B cell (primary cell): Measurements from ENCODE around the gene VPS41. TPM values are rescaled to one million over a fixed set of nuclear protein-coding genes. Genes with fewer than 3 reads are reported as not detected.

ENCODE experiments used
- ATAC-seq: fragments of 200-7000 bp; cut with Tn5 transposase; one replicate; pipeline ENCODE4 v1.10.0; 2021; ENCODE audit warnings: low read depth, mild to moderate bottlenecking, moderate number of reproducible peaks, moderate library complexity
- CTCF ChIA-PET: fragments of 350-600 bp; sonication (Branson Sonifier 250); formaldehyde crosslinking; loops from one replicate; lab custom pipeline; 2021; ENCODE audit warnings: antibody characterized with exemption, inconsistent platforms; lab: Charles Lee
- POLR2A ChIA-PET: fragments of 350-600 bp; sonication (Branson Sonifier 250); formaldehyde crosslinking; loops from one replicate; lab custom pipeline; 2021; ENCODE audit warnings: antibody characterized with exemption; lab: Charles Lee
- DNase-seq: peaks from one replicate; pipeline ENCODE4 v3.0.0; 2013
- H2AFZ ChIP-seq: 2 replicates; pipeline ENCODE4 v1.6.1; 2012; ENCODE audit warnings: mild to moderate bottlenecking, low read depth, low read length; ENCODE audit not compliant: insufficient read depth, poor library complexity, severe bottlenecking
- H3K27ac ChIP-seq, 2 donors: 1 replicate in 1 of 2; 2 replicates in 1 of 2; pipeline ENCODE4 v1.5.1; 2012 to 2013; ENCODE audit warnings: low read length in 2 of 2, mild to moderate bottlenecking in 2 of 2, moderate library complexity in 1 of 2
- H3K27me3 ChIP-seq, 4 experiments: fragments of 200-600 bp in 1 of 4; sonication (generic) in 1 of 4; replicated peaks in 1 of 4; 1 replicate in 2 of 4; 2 replicates in 2 of 4; pipeline versions ENCODE4 v1.6.1 to v1.7.0; 2013 to 2016; ENCODE audit warnings: low read length in 3 of 4, mild to moderate bottlenecking in 2 of 4, mixed read lengths in 1 of 4, moderate library complexity in 1 of 4; ENCODE audit not compliant: insufficient read depth in 4 of 4, control insufficient read depth in 3 of 4; ENCODE audit errors: control extremely low read depth in 1 of 4
- H3K36me3 ChIP-seq, 2 experiments: replicated peaks in 1 of 2; 1 replicate in 1 of 2; 2 replicates in 1 of 2; pipeline versions ENCODE4 v1.6.1 to v1.7.1; 2013; ENCODE audit warnings: low read length in 1 of 2; ENCODE audit not compliant: insufficient read depth in 2 of 2, control insufficient read depth in 1 of 2; ENCODE audit errors: control extremely low read depth in 1 of 2, extremely low read depth in 1 of 2
- H3K4me1 ChIP-seq, 2 donors: fragments of 200-600 bp in 1 of 2; sonication (generic) in 1 of 2; 1 replicate in 1 of 2; 2 replicates in 1 of 2; pipeline versions ENCODE4 v1.5.1 to v1.6.1; 2013 to 2017; ENCODE audit warnings: low read length in 2 of 2; ENCODE audit not compliant: control insufficient read depth in 2 of 2, insufficient read depth in 2 of 2
- H3K4me2 ChIP-seq: replicated peaks from 2 replicates; pipeline ENCODE3; 2012; ENCODE audit warnings: mild to moderate bottlenecking, low read depth, low read length; ENCODE audit not compliant: poor library complexity, severe bottlenecking
- H3K4me3 ChIP-seq, 5 experiments: fragments of 200-600 bp in 1 of 5; sonication (generic) in 1 of 5; 1 replicate in 3 of 5; 2 replicates in 2 of 5; pipeline versions ENCODE4 v1.5.1 to v1.7.0; 2011 to 2016; ENCODE audit warnings: low read length in 4 of 5, mild to moderate bottlenecking in 4 of 5, low read depth in 2 of 5, control low read depth in 1 of 5, moderate library complexity in 1 of 5; ENCODE audit not compliant: insufficient read depth in 1 of 5; ENCODE audit errors: control extremely low read depth in 1 of 5, extremely low read depth in 1 of 5
- H3K79me2 ChIP-seq: fragments of 200-600 bp; sonication (generic); one replicate; pipeline ENCODE4 v1.6.0; 2016; ENCODE audit warnings: low read length; ENCODE audit not compliant: control insufficient read depth, insufficient read depth
- H3K9ac ChIP-seq: fragments of 200-600 bp; sonication (generic); 2 replicates; pipeline ENCODE4 v1.6.1; 2017; ENCODE audit warnings: mild to moderate bottlenecking, low read length, moderate library complexity
- H3K9me3 ChIP-seq, 3 donors: one replicate each; pipeline versions ENCODE4 v1.6.1 to v1.7.1; 2013; ENCODE audit warnings: low read length in 2 of 3; ENCODE audit not compliant: control insufficient read depth in 2 of 3, insufficient read depth in 1 of 3; ENCODE audit errors: control extremely low read depth in 1 of 3
- H4K20me1 ChIP-seq: 2 replicates; pipeline ENCODE4 v1.6.0; 2012; ENCODE audit warnings: mild to moderate bottlenecking, low read length; ENCODE audit not compliant: insufficient read depth, control insufficient read depth, poor library complexity, severe bottlenecking
- H3K27ac Mint-ChIP-seq: one replicate; pipeline ENCODE4 v1.8.0; 2021; ENCODE audit warnings: mixed read lengths
- H3K27me3 Mint-ChIP-seq: one replicate; pipeline ENCODE4 v1.8.0; 2021; ENCODE audit warnings: mixed read lengths
- H3K4me1 Mint-ChIP-seq: one replicate; pipeline ENCODE4 v1.8.0; 2021; ENCODE audit warnings: mixed read lengths
- H3K4me3 Mint-ChIP-seq: one replicate; pipeline ENCODE4 v1.8.0; 2021; ENCODE audit warnings: mixed read lengths
- H3K9me3 Mint-ChIP-seq: one replicate; pipeline ENCODE4 v1.8.0; 2022; ENCODE audit warnings: mixed read lengths; ENCODE audit not compliant: insufficient read depth
- EZH2 ChIP-seq: IDR thresholded peaks from 2 replicates; pipeline ENCODE4 v1.6.1; 2012; ENCODE audit warnings: borderline replicate concordance, low read depth, mild to moderate bottlenecking, moderate library complexity, low read length; ENCODE audit not compliant: insufficient read depth, poor library complexity, severe bottlenecking
- WGBS: methylation state at CpG from one replicate; pipeline ENCODE4 v1.1.5; 2013; ENCODE audit warnings: missing lambda C conversion rate; ENCODE audit not compliant: insufficient coverage; 5-methylcytosine and 5-hydroxymethylcytosine counted together
- intact Hi-C: fragments of 100-400 bp; cut with micrococcal nuclease; formaldehyde crosslinking; loops from one replicate; pipeline ENCODE4 v1.10.0; 2022
- polyA plus RNA-seq: library from polyadenylated mRNA; depleted of rRNA; stranded (reverse); fragments of >200 nt; gene quantifications from 2 replicates; pipeline ENCODE4 v1.2.3, GENCODE V29; 2012
- total RNA-seq, 2 donors: library from RNA; stranded (reverse); fragments of 120-200 nt in 1 of 2; gene quantifications; 1 replicate in 1 of 2; 2 replicates in 1 of 2; pipeline versions ENCODE4 v1.2.3 to v1.2.4, GENCODE V29; 2013 to 2022
- TF ChIP-seq, protein P1 (sequence below): fragments of 200-600 bp; IDR thresholded peaks from one replicate; pipeline ENCODE4 v1.8.0; 2022; ENCODE audit warnings: antibody characterized with exemption, mild to moderate bottlenecking

VPS41 gene
- total and polyA plus RNA-seq, 2 donors (not counting 1 experiment from before 2014, with no cell fraction given): 9.3 to 114 TPM

DNA sequence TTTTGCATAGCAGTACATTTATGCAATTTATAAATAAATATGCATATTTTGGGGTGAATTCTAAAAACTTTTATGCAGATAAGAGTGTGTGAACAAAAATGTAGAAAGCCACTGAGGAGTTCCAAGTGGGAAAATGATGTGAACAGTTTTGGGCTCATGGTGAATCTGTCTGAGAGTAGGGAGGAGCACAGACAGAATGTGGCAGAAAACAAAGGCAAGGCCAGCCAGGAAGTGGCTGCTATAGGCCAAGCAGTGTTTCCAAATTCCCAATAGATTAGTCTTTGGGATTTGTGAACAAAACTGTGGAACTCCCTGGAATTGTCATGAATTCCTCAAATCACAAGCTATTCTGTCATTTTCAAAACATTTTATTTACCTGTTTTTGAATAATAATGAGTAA lies 204.2 kb downstream of the VPS41 start:
- DNase-seq (no peak), ATAC-seq (no peak)
- no peak overlapping the region for H3K27ac Mint-ChIP-seq
- Histone ChIP-seq H3K4me2 (no peak overlapping the region), H2AFZ (no peak overlapping the region), H3K4me1 (no peaks in the 10 kb centered on the region), H3K4me3 (no peak overlapping the region), H4K20me1 (no peaks in the 10 kb centered on the region), H3K27ac (no peak overlapping the region), H3K9ac (no peak overlapping the region), H3K9me3 (peaks cover 0 to 3% (median 0%) of the 10 kb centered on the region in 3 donors), H3K79me2 (no peaks in the 10 kb centered on the region), H3K36me3 (no peaks in the 10 kb centered on the region), H3K27me3 (peaks cover 0 to 9% (median 0%) of the 10 kb centered on the region in 4 experiments)
- CTCF ChIA-PET: no interaction called here
- H3K9me3 Mint-ChIP-seq: no peaks in the 10 kb centered on the region
- POLR2A ChIA-PET: no interaction called here
- H3K4me3 Mint-ChIP-seq: no peak overlapping the region
- peaks cover 15% of the 10 kb centered on the region for H3K27me3 Mint-ChIP-seq
- no peak for TF ChIP-seq EZH2
- TF ChIP-seq, protein P1, sequence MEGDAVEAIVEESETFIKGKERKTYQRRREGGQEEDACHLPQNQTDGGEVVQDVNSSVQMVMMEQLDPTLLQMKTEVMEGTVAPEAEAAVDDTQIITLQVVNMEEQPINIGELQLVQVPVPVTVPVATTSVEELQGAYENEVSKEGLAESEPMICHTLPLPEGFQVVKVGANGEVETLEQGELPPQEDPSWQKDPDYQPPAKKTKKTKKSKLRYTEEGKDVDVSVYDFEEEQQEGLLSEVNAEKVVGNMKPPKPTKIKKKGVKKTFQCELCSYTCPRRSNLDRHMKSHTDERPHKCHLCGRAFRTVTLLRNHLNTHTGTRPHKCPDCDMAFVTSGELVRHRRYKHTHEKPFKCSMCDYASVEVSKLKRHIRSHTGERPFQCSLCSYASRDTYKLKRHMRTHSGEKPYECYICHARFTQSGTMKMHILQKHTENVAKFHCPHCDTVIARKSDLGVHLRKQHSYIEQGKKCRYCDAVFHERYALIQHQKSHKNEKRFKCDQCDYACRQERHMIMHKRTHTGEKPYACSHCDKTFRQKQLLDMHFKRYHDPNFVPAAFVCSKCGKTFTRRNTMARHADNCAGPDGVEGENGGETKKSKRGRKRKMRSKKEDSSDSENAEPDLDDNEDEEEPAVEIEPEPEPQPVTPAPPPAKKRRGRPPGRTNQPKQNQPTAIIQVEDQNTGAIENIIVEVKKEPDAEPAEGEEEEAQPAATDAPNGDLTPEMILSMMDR: no peak
- intact Hi-C loops: no loop called here
- no peaks in the 10 kb centered on the region for H3K4me1 Mint-ChIP-seq

DNA sequence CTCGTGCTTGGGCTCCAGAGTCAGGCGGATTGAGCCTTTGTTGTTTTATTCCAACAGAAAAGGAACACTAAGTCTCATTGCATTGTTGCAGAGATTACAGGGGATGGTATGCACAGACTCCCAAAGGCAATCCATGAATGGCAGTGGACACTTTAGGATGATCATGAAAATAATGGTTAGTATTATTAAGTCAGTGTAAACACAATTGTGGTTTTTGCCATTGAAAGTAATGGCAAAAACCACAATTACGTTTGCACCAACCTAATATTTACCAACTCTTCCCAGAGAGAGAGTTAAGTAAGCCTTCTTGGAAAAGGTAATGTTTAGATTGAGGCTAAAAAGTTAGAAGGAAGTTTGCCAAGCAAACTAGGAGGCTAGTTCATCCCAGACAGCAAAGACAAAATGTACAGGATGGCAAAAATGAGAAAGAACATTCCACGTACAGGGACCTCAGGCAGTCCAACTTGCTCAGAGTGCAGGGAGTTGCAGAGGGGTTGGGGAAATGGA lies 204.9 kb downstream of the VPS41 start:
- ChIA-PET CTCF (no interaction called here), POLR2A (no interaction called here)
- no peak overlapping the region for H3K27ac Mint-ChIP-seq
- peaks cover 0 to 3% (median 0%) of the 10 kb centered on the region in 3 donors for H3K9me3 ChIP-seq
- no peaks in the 10 kb centered on the region for H3K4me1 ChIP-seq
- H2AFZ ChIP-seq: no peak overlapping the region
- WGBS: 91% methylated on average over 3 of the region's 4 CpGs
- no peak overlapping the region for H3K4me3 ChIP-seq
- DNase-seq: no peak
- H3K27me3 Mint-ChIP-seq: peaks cover 15% of the 10 kb centered on the region
- no peak for ATAC-seq
- no peak overlapping the region for H3K9ac ChIP-seq
- no peaks in the 10 kb centered on the region for H3K9me3 Mint-ChIP-seq
- peaks cover 0 to 9% (median 0%) of the 10 kb centered on the region in 4 experiments for H3K27me3 ChIP-seq
- no peaks in the 10 kb centered on the region for H3K36me3 ChIP-seq
- H3K79me2 ChIP-seq: no peaks in the 10 kb centered on the region
- no peak overlapping the region for H3K27ac ChIP-seq
- H3K4me3 Mint-ChIP-seq: no peak overlapping the region
- intact Hi-C loops: no loop called here
- TF ChIP-seq EZH2: no peak
- TF ChIP-seq, protein P1: no peak
- no peaks in the 10 kb centered on the region for H4K20me1 ChIP-seq
- H3K4me2 ChIP-seq: no peak overlapping the region
- H3K4me1 Mint-ChIP-seq: no peaks in the 10 kb centered on the region
